ENCODE measurements around the gene RREB1. TPM values are rescaled to one million over a fixed set of nuclear protein-coding genes. Genes with fewer than 3 reads are reported as not detected.

RREB1 gene
- total RNA-seq, 2 experiments from 2014 or later: 37.0 to 39.1 TPM

- POLR2A ChIA-PET: no interaction called here
- H3K36me3 Mint-ChIP-seq: peaks cover 11% of the 10 kb centered on the region
- ATAC-seq (ENCODE audit: low read depth): no peak
- no peak overlapping the region for H3K4me3 Mint-ChIP-seq
- H3K27me3 Mint-ChIP-seq: no peaks in the 10 kb centered on the region
- no peak overlapping the region for H3K27ac Mint-ChIP-seq
- no peaks in the 10 kb centered on the region for H3K9me3 Mint-ChIP-seq
- no peak for DNase-seq
- peaks cover 43% of the 10 kb centered on the region for H3K4me1 Mint-ChIP-seq
Measured at GRCh38 chr6:7157752-7158616, 50.2 kb downstream of the RREB1 start.

- POLR2A ChIA-PET: interaction anchor here (0.6 kb wide), 1 partner anchor 8 kb away, joined by 7 read pairs; no protein-coding TSS in a partner anchor
- Mint-ChIP-seq H3K36me3 (peaks cover 16% of the 10 kb centered on the region), H3K9me3 (no peaks in the 10 kb centered on the region), H3K4me3 (no peak overlapping the region), H3K27me3 (no peaks in the 10 kb centered on the region), H3K27ac (no peak overlapping the region), H3K4me1 (peaks cover 27% of the 10 kb centered on the region)
- DNase-seq: no peak
- no peak for ATAC-seq (ENCODE audit: low read depth)
Measured at GRCh38 chr6:7159790-7160525, 52.2 kb downstream of the RREB1 start.

DNA sequence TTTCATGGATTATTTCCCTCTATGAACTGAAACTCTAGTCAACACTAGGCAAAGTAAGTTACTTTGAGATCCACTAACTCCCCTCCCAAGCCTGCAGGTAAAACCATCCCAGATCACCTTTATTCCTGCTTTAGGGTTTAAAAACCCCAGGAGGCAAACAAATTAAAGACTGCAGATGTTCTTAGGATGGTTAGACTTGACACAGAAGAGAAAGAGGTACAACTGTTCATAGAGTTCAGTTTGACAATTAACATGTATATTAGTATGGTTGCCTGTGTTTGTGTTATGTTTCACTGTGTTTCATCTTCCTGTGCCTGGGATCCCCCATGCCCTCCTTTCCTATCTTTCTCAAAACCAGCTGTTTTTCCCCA is 53.5 kb downstream of the RREB1 start:
- Mint-ChIP-seq H3K27me3 (no peaks in the 10 kb centered on the region), H3K27ac (no peak overlapping the region), H3K4me1 (peaks cover 20% of the 10 kb centered on the region)

GRCh38 chr6:7161845-7162244 is 54.1 kb downstream of the RREB1 start:
- H3K36me3 Mint-ChIP-seq: peaks cover 14% of the 10 kb centered on the region
- H3K27me3 Mint-ChIP-seq: no peaks in the 10 kb centered on the region
- H3K4me1 Mint-ChIP-seq: peaks cover 18% of the 10 kb centered on the region
- DNase-seq (no peak), ATAC-seq (ENCODE audit: low read depth) (no peak)
- no peak overlapping the region for H3K4me3 Mint-ChIP-seq
- H3K27ac Mint-ChIP-seq: no peak overlapping the region
- no peaks in the 10 kb centered on the region for H3K9me3 Mint-ChIP-seq
- POLR2A ChIA-PET: no interaction called here

More for the DNA sequence above, 53.5 kb downstream of the RREB1 start:
- Mint-ChIP-seq H3K4me3 (no peak overlapping the region), H3K9me3 (no peaks in the 10 kb centered on the region), H3K36me3 (peaks cover 14% of the 10 kb centered on the region)
- DNase-seq (no peak), ATAC-seq (ENCODE audit: low read depth) (no peak)
- POLR2A ChIA-PET: no interaction called here

- Mint-ChIP-seq H3K4me1 (peaks cover 13% of the 10 kb centered on the region), H3K36me3 (peaks cover 7% of the 10 kb centered on the region), H3K4me3 (no peak overlapping the region), H3K9me3 (no peaks in the 10 kb centered on the region), H3K27ac (no peak overlapping the region), H3K27me3 (no peaks in the 10 kb centered on the region)
- ATAC-seq (ENCODE audit: low read depth): no peak
- POLR2A ChIA-PET: no interaction called here
- no peak for DNase-seq
Measured at GRCh38 chr6:7163661-7164071, 55.9 kb downstream of the RREB1 start.

- H3K4me1 Mint-ChIP-seq: peaks cover 15% of the 10 kb centered on the region
Measured at GRCh38 chr6:7164536-7165001, 56.8 kb downstream of the RREB1 start.

DNA sequence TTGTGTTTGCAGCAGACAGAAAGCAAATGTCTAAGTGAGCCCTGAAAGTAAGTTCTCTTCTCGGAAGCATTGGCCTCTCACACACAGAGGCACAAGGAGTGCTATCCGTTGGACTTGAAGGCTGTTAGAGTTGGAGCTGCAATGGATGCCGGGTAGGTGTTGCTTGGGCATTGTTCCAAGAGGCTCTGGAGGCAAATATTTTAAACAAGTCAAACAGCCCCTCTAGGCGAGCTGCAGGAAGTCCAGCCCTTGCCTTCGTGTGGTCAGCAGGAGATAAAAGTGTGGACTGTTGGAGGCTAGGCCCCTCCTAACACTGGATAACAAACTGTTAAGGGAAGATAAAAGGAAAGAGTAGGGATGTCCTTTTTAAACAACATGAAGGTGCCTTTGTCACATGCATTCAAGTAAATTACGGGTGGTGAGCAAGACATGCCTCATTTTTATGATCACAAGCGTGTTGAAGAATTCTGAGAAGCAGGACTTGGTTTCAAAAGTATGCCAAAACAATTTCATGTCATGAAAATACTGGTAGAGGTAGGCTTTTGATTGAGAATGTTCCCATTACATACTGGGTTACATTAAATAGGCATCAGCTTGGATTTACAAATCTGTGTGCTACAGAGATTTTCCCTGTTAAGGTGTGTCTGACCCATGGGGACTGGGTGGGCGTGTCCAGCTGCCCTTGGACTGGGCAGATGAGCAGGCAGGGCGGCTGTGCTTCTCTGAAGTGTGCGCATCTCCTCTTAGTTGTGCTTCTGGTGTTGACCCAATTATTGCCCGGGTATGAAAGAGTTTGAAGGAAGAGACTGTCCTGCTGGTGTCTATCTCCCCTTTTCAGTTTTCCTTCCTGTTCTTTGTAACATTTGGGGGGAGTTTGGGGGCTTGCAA is 57.5 kb downstream of the RREB1 start:
- DNase-seq: no peak
- H3K4me1 Mint-ChIP-seq: peaks cover 15% of the 10 kb centered on the region
- no peak for ATAC-seq (ENCODE audit: low read depth)
- no peak overlapping the region for H3K27ac Mint-ChIP-seq
- no peaks in the 10 kb centered on the region for H3K27me3 Mint-ChIP-seq
- POLR2A ChIA-PET: no interaction called here
- H3K9me3 Mint-ChIP-seq: no peaks in the 10 kb centered on the region
- no peak overlapping the region for H3K4me3 Mint-ChIP-seq
- peaks cover 7% of the 10 kb centered on the region for H3K36me3 Mint-ChIP-seq

More at GRCh38 chr6:7164536-7165001, 56.8 kb downstream of the RREB1 start:
- peaks cover 7% of the 10 kb centered on the region for H3K36me3 Mint-ChIP-seq
- no peak overlapping the region for H3K27ac Mint-ChIP-seq
- H3K9me3 Mint-ChIP-seq: no peaks in the 10 kb centered on the region
- H3K27me3 Mint-ChIP-seq: no peaks in the 10 kb centered on the region
- DNase-seq: no peak
- no peak for ATAC-seq (ENCODE audit: low read depth)
- H3K4me3 Mint-ChIP-seq: no peak overlapping the region
- POLR2A ChIA-PET: no interaction called here

DNA sequence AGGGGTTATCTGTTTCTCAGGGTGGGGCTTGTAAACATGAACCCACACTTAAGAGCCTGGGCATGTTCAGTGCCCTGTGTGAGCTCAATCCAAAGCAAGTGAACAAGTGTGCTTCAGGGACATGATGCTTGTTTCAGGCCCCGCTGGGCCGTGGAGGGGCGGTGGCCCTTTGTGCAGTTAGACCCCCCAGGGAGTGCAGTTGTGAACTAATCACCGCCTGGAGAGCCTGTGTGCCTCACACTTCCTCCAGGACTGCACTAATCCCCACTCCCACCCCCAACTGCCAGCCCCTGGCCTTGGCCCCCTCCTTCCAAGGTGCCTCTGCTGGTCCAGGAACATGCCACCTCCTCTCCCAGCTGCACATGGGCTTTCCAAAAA is 58.1 kb downstream of the RREB1 start:
- Mint-ChIP-seq H3K4me3 (no peak overlapping the region), H3K27ac (no peak overlapping the region), H3K27me3 (no peaks in the 10 kb centered on the region), H3K9me3 (no peaks in the 10 kb centered on the region), H3K36me3 (peaks cover 7% of the 10 kb centered on the region), H3K4me1 (peaks cover 15% of the 10 kb centered on the region)
- DNase-seq: no peak
- POLR2A ChIA-PET: no interaction called here
- ATAC-seq (ENCODE audit: low read depth): no peak

GRCh38 chr6:7166410-7167293 is 58.9 kb downstream of the RREB1 start:
- DNase-seq (no peak), ATAC-seq (ENCODE audit: low read depth) (no peak)
- Mint-ChIP-seq H3K9me3 (no peaks in the 10 kb centered on the region), H3K4me3 (no peak overlapping the region), H3K27me3 (no peaks in the 10 kb centered on the region), H3K27ac (no peak overlapping the region), H3K36me3 (peaks cover 9% of the 10 kb centered on the region), H3K4me1 (peaks cover 13% of the 10 kb centered on the region)
- POLR2A ChIA-PET: interaction anchor here (0.7 to 1.0 kb wide), 2 partner anchors 47 to 88 kb away, joined by 3 to 4 read pairs; no protein-coding TSS in a partner anchor

DNA sequence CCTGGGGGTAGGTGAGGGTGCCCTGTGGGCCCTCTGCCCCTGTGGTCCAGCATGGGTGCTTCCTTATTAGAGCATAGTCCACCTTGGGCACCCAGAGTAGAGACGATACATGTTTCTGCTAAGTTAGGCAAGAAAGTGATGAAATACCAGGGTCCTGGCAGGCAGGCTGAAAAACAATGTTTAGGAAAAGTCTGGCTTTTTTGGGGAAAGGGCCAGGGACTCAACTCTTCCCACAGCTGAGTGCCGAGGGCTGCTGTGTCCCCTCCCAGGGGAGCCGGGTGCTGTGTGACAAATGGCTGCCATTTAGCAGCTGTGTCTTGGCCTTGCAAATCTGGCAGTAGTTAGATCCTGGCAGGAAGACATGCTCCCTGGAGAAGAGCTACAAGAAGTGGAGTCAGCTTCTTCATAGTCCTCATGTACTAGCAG is 61.5 kb downstream of the RREB1 start:
- DNase-seq: no peak
- Mint-ChIP-seq H3K36me3 (peaks cover 2% of the 10 kb centered on the region), H3K27me3 (no peaks in the 10 kb centered on the region), H3K9me3 (no peaks in the 10 kb centered on the region), H3K4me3 (no peak overlapping the region), H3K27ac (no peak overlapping the region), H3K4me1 (peaks cover 11% of the 10 kb centered on the region)
- POLR2A ChIA-PET: no interaction called here
- no peak for ATAC-seq (ENCODE audit: low read depth)

DNA sequence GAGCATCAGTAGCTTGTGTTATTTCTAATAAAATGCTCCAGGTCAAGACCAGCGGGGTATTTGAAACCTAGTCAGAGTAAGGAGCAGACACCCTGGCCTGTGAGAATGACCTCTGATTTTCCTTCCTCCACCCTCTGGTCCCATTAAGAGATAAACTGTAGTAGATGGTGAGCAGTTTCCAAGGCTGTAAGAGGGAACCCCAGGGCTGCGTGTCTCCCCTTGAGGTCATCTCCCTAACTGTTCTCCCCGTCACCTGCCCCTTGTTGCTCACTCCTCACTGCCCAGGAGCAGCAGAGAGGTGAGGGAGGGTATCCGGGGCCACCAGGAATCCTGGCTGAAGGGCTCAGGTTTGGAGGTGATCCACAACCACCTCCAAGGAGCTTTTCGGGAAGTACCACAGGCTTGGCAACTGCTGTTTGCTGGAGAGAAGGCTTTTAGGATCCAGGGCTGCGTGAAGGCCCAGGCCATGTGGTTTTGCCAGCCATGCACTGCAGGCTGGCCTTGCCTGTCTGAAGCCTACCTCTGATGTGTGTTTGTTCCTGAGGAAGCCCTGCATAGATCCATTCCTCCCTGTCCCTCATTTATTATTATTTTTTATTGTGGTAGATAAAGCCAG is 62.5 kb downstream of the RREB1 start:
- Mint-ChIP-seq H3K4me3 (no peak overlapping the region), H3K27me3 (no peaks in the 10 kb centered on the region), H3K27ac (no peak overlapping the region), H3K4me1 (peaks cover 11% of the 10 kb centered on the region), H3K36me3 (peaks cover 2% of the 10 kb centered on the region), H3K9me3 (no peaks in the 10 kb centered on the region)
- DNase-seq (no peak), ATAC-seq (ENCODE audit: low read depth) (no peak)
- POLR2A ChIA-PET: no interaction called here

GRCh38 chr6:7171119-7171518 is 63.4 kb downstream of the RREB1 start:
- Mint-ChIP-seq H3K36me3 (peaks cover 2% of the 10 kb centered on the region), H3K27ac (no peak overlapping the region), H3K27me3 (no peaks in the 10 kb centered on the region), H3K9me3 (no peaks in the 10 kb centered on the region), H3K4me1 (peaks cover 7% of the 10 kb centered on the region), H3K4me3 (no peak overlapping the region)
- DNase-seq (no peak), ATAC-seq (ENCODE audit: low read depth) (no peak)
- POLR2A ChIA-PET: no interaction called here
